HCT116 (cell line): ENCODE results near the gene KIF26B. TPM values are rescaled to one million over a fixed set of nuclear protein-coding genes. Genes with fewer than 3 reads are reported as not detected.

Experiments used
- ATAC-seq: fragments of 200-7000 bp; cut with Tn5 transposase; 2 replicates; pipeline ENCODE4 v1.9.1; 2020; ENCODE audit warnings: mild to moderate bottlenecking, moderate library complexity
- BruUV-seq: library from RNA; stranded (reverse); fragments of 400-500 nt; replicated peaks from 2 replicates; lab custom pipeline; 2021; lab: Mats Ljungman, UMichigan
- CTCF ChIA-PET: fragments of 300-600 bp; sonication (Branson Sonifier 250); formaldehyde crosslinking; loops from one replicate; lab custom pipeline; 2021; ENCODE audit warnings: antibody characterized with exemption; lab: Charles Lee
- POLR2A ChIA-PET: fragments of 300-600, 350-600 bp; sonication (Branson Sonifier 250); formaldehyde crosslinking; loops from one replicate; lab custom pipeline; 2021; ENCODE audit warnings: antibody characterized with exemption; lab: Charles Lee
- RAD21 ChIA-PET, 2 experiments: fragments of 300-600 bp; sonication (Branson Sonifier 250); formaldehyde crosslinking; loops; one replicate each; lab custom pipeline; 2023; ENCODE audit warnings: low total read pairs in 2 of 2; ENCODE audit not compliant: uncharacterized antibody in 2 of 2, unreplicated experiment in 2 of 2, low non-redundant PET in 1 of 2; lab: Charles Lee
- DNase-seq: peaks from one replicate; pipeline ENCODE4 v3.0.0-alpha.2; 2010; ENCODE audit warnings: low read depth, low spot score
- H2AFZ ChIP-seq: fragments of 200-600 bp; shearing (Covaris generic), sonication (generic); 2 replicates; pipeline ENCODE4 v1.6.1; 2017; ENCODE audit warnings: low read depth, mixed run types, mixed read lengths, antibody characterized with exemption, low read length; ENCODE audit not compliant: poor library complexity, severe bottlenecking
- H3K27ac ChIP-seq: 2 replicates; pipeline ENCODE4 v1.5.1; 2012; ENCODE audit warnings: low read depth, low read length
- H3K27me3 ChIP-seq: fragments of 200-600 bp; sonication (generic); 2 replicates; pipeline ENCODE4 v1.6.1; 2016; ENCODE audit warnings: mixed run types, low read length, mixed read lengths; ENCODE audit not compliant: insufficient read depth
- H3K36me3 ChIP-seq, 2 experiments: fragments of 200-500 bp in 1 of 2; fragments of 200-600 bp in 1 of 2; sonication (Bioruptor generic) in 1 of 2; sonication (generic) in 1 of 2; 2 replicates each; pipeline versions ENCODE4 v1.5.1 to v1.6.1; 2014 to 2016; ENCODE audit warnings: low read length in 2 of 2, inconsistent platforms in 1 of 2, mixed read lengths in 1 of 2, mixed run types in 1 of 2; ENCODE audit not compliant: insufficient read depth in 2 of 2, control insufficient read depth in 1 of 2
- H3K4me1 ChIP-seq, 2 experiments: fragments of 200-600 bp in 1 of 2; sonication (generic) in 1 of 2; 2 replicates each; pipeline versions ENCODE4 v1.5.1 to v1.6.1; 2012 to 2017; ENCODE audit warnings: low read length in 2 of 2, inconsistent platforms in 1 of 2, mild to moderate bottlenecking in 1 of 2, mixed read lengths in 1 of 2, mixed run types in 1 of 2, moderate library complexity in 1 of 2; ENCODE audit not compliant: insufficient read depth in 2 of 2, control insufficient read depth in 1 of 2
- H3K4me2 ChIP-seq: fragments of 200-600 bp; sonication (generic); 2 replicates; pipeline ENCODE4 v1.6.1; 2017; ENCODE audit warnings: mixed run types, low read length, mixed read lengths
- H3K4me3 ChIP-seq, 2 experiments: fragments of 200-600 bp in 1 of 2; sonication (generic) in 1 of 2; replicated peaks in 1 of 2; 2 replicates each; pipeline ENCODE4 v1.5.1; 2011 to 2016; ENCODE audit warnings: low read length in 2 of 2, control low read depth in 1 of 2, low read depth in 1 of 2, mild to moderate bottlenecking in 1 of 2, mixed read lengths in 1 of 2, mixed run types in 1 of 2
- H3K79me2 ChIP-seq: fragments of 200-600 bp; sonication (generic); 2 replicates; pipeline ENCODE4 v1.6.1; 2017; ENCODE audit warnings: mild to moderate bottlenecking, mixed run types, low read length, moderate library complexity, mixed read lengths; ENCODE audit not compliant: insufficient read depth
- H3K9ac ChIP-seq: fragments of 200-600 bp; sonication (generic); 2 replicates; pipeline ENCODE4 v1.6.1; 2016; ENCODE audit warnings: low read length, mixed read lengths
- H3K9me2 ChIP-seq: fragments of 200-600 bp; sonication (generic), shearing (Covaris generic); 2 replicates; pipeline ENCODE4 v1.6.1; 2017; ENCODE audit warnings: mixed run types, mild to moderate bottlenecking, moderate library complexity; ENCODE audit not compliant: insufficient read depth
- H3K9me3 ChIP-seq, 2 experiments: fragments of 200-500 bp in 1 of 2; fragments of 200-600 bp in 1 of 2; sonication (Bioruptor generic) in 1 of 2; sonication (generic) in 1 of 2; 2 replicates each; pipeline ENCODE4 v1.6.1; 2014 to 2017; ENCODE audit warnings: low read length in 2 of 2, mixed read lengths in 2 of 2, inconsistent platforms in 1 of 2, low read depth in 1 of 2, mild to moderate bottlenecking in 1 of 2, mixed run types in 1 of 2, moderate library complexity in 1 of 2; ENCODE audit not compliant: control insufficient read depth in 1 of 2, insufficient read depth in 1 of 2
- H4K20me1 ChIP-seq: fragments of 200-600 bp; sonication (generic), shearing (Covaris generic); 2 replicates; pipeline ENCODE4 v1.6.1; 2017; ENCODE audit warnings: mixed run types, mild to moderate bottlenecking, moderate library complexity; ENCODE audit not compliant: insufficient read depth
- CBX3 ChIP-seq: IDR thresholded peaks from 2 replicates; pipeline ENCODE4 v1.6.1; 2012; ENCODE audit warnings: low read depth
- EGR1 ChIP-seq: IDR thresholded peaks from 2 replicates; pipeline ENCODE4 v1.6.1; 2012; ENCODE audit warnings: low read depth
- ELF1 ChIP-seq: IDR thresholded peaks from 2 replicates; pipeline ENCODE4 v1.6.1; 2012; ENCODE audit warnings: low read depth, borderline replicate concordance
- EZH2phosphoT487 ChIP-seq: fragments of 200-600 bp; IDR thresholded peaks from 2 replicates; pipeline ENCODE4 v1.6.1; 2018; ENCODE audit warnings: antibody characterized with exemption, borderline replicate concordance
- FOSL1 ChIP-seq: IDR thresholded peaks from 2 replicates; pipeline ENCODE4 v1.6.1; 2012; ENCODE audit warnings: low read depth
- JUND ChIP-seq: IDR thresholded peaks from 2 replicates; pipeline ENCODE4 v1.6.1; 2012
- POLR2A ChIP-seq: IDR thresholded peaks from 2 replicates; pipeline ENCODE4 v1.7.0; 2011; ENCODE audit warnings: borderline replicate concordance; ENCODE audit not compliant: insufficient read depth, insufficient read length; ENCODE audit errors: extremely low read depth
- POLR2AphosphoS5 ChIP-seq: IDR thresholded peaks from 2 replicates; pipeline ENCODE4 v1.6.1; 2011; ENCODE audit warnings: mild to moderate bottlenecking, low read depth, low read length, moderate library complexity
- RAD21 ChIP-seq: IDR thresholded peaks from 2 replicates; pipeline ENCODE4 v1.6.1; 2012; ENCODE audit warnings: low read depth, mild to moderate bottlenecking
- SP1 ChIP-seq: IDR thresholded peaks from 2 replicates; pipeline ENCODE4 v1.6.1; 2012; ENCODE audit warnings: low read depth
- SRF ChIP-seq: IDR thresholded peaks from 2 replicates; pipeline ENCODE4 v1.6.1; 2012; ENCODE audit warnings: low read depth
- YY1 ChIP-seq: IDR thresholded peaks from 2 replicates; pipeline ENCODE4 v1.6.1; 2011; ENCODE audit warnings: low read length, low read depth, moderate library complexity, mild to moderate bottlenecking; ENCODE audit not compliant: insufficient replicate concordance; ENCODE audit errors: extremely low read depth
- ZNF274 ChIP-seq: fragments of 200-500 bp; sonication (Bioruptor generic); IDR thresholded peaks from 2 replicates; pipeline ENCODE4 v1.6.1; 2014; ENCODE audit warnings: mild to moderate bottlenecking, low read depth, low read length, inconsistent platforms
- intact Hi-C: fragments of 100-400 bp; cut with micrococcal nuclease; formaldehyde crosslinking; loops from 2 replicates; pipeline ENCODE4 v1.10.0; 2022
- total RNA-seq: library from RNA; stranded (reverse); gene quantifications from one replicate; pipeline ENCODE4 v1.2.1, GENCODE V29; 2021; ENCODE audit not compliant: unreplicated experiment
- TF ChIP-seq, protein P1 (sequence below): IDR thresholded peaks from 2 replicates; pipeline ENCODE4 v1.6.1; 2011; ENCODE audit warnings: mild to moderate bottlenecking, low read length, moderate library complexity; ENCODE audit not compliant: insufficient replicate concordance; ENCODE audit errors: extremely low read depth
- TF ChIP-seq, protein P2 (sequence below): IDR thresholded peaks from 2 replicates; pipeline ENCODE4 v1.6.1; 2012
- TF ChIP-seq, protein P3 (sequence below): IDR thresholded peaks from 2 replicates; pipeline ENCODE4 v1.6.1; 2012; ENCODE audit warnings: low read depth
- TF ChIP-seq, protein P4 (sequence below), 3 experiments: fragments of 200-600 bp in 1 of 3; sonication (generic) in 1 of 3; IDR thresholded peaks in 2 of 3; conservative IDR thresholded peaks in 1 of 3; 2 replicates each; pipeline ENCODE4 v1.5.1; 2012 to 2017; ENCODE audit warnings: low read depth in 2 of 3, low read length in 2 of 3, antibody characterized with exemption in 1 of 3, borderline replicate concordance in 1 of 3, control low read depth in 1 of 3, mild to moderate bottlenecking in 1 of 3, mixed read lengths in 1 of 3, mixed run types in 1 of 3, moderate library complexity in 1 of 3; ENCODE audit not compliant: insufficient read depth in 1 of 3
- TF ChIP-seq, protein P5 (sequence below): IDR thresholded peaks from 2 replicates; pipeline ENCODE4 v1.6.1; 2012

The KIF26B gene
- total RNA-seq, 1 experiment from 2014 or later = 0.49 TPM

DNA sequence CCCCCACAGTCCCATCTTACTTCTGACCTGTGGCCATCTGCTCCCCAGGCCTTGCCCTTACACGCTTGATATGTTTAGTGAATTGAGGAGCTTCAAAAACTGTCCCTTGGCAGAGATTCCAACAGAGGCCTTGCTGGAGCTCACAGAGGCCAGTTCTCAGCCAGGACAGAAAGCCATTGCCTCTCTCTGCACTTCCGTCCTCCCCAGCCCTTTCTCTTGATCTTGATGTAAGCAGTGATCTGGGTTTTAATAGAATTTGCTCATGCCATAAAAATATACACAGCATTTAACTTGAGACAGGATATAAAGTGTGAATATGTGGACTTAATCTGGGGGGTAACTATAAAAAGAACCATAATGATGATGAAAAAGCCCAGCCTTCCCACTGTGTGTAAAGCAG, 453.5 kb downstream of the KIF26B start:
- Histone ChIP-seq H2AFZ (no peak overlapping the region), H3K4me1 (no peaks in the 10 kb centered on the region), H3K9me3 (no peaks in the 10 kb centered on the region), H3K9me2 (no peaks in the 10 kb centered on the region), H3K9ac (no peak overlapping the region), H3K27ac (no peak overlapping the region), H3K27me3 (peaks cover 8% of the 10 kb centered on the region; the same call in 1 of the 2 replicates), H3K4me2 (no peak overlapping the region), H3K79me2 (no peaks in the 10 kb centered on the region), H4K20me1 (no peaks in the 10 kb centered on the region), H3K4me3 (no peak overlapping the region), H3K36me3 (no peaks in the 10 kb centered on the region)
- ChIA-PET POLR2A (no interaction called here), CTCF (no interaction called here), RAD21 (no interaction called here)
- DNase-seq = no peak
- no peak for ATAC-seq
- BruUV-seq = no TSS peak
- intact Hi-C loops = no loop called here
- no peak for TF ChIP-seq FOSL1
- no peak for TF ChIP-seq CBX3
- no peak for TF ChIP-seq SRF
- TF ChIP-seq, protein P1, sequence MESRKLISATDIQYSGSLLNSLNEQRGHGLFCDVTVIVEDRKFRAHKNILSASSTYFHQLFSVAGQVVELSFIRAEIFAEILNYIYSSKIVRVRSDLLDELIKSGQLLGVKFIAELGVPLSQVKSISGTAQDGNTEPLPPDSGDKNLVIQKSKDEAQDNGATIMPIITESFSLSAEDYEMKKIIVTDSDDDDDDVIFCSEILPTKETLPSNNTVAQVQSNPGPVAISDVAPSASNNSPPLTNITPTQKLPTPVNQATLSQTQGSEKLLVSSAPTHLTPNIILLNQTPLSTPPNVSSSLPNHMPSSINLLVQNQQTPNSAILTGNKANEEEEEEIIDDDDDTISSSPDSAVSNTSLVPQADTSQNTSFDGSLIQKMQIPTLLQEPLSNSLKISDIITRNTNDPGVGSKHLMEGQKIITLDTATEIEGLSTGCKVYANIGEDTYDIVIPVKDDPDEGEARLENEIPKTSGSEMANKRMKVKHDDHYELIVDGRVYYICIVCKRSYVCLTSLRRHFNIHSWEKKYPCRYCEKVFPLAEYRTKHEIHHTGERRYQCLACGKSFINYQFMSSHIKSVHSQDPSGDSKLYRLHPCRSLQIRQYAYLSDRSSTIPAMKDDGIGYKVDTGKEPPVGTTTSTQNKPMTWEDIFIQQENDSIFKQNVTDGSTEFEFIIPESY = no peak
- no peak for TF ChIP-seq POLR2A
- no peak for TF ChIP-seq SP1
- TF ChIP-seq, protein P2, sequence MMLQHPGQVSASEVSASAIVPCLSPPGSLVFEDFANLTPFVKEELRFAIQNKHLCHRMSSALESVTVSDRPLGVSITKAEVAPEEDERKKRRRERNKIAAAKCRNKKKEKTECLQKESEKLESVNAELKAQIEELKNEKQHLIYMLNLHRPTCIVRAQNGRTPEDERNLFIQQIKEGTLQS = no peak
- TF ChIP-seq YY1 = no peak
- no peak for TF ChIP-seq EZH2phosphoT487
- TF ChIP-seq, protein P3, sequence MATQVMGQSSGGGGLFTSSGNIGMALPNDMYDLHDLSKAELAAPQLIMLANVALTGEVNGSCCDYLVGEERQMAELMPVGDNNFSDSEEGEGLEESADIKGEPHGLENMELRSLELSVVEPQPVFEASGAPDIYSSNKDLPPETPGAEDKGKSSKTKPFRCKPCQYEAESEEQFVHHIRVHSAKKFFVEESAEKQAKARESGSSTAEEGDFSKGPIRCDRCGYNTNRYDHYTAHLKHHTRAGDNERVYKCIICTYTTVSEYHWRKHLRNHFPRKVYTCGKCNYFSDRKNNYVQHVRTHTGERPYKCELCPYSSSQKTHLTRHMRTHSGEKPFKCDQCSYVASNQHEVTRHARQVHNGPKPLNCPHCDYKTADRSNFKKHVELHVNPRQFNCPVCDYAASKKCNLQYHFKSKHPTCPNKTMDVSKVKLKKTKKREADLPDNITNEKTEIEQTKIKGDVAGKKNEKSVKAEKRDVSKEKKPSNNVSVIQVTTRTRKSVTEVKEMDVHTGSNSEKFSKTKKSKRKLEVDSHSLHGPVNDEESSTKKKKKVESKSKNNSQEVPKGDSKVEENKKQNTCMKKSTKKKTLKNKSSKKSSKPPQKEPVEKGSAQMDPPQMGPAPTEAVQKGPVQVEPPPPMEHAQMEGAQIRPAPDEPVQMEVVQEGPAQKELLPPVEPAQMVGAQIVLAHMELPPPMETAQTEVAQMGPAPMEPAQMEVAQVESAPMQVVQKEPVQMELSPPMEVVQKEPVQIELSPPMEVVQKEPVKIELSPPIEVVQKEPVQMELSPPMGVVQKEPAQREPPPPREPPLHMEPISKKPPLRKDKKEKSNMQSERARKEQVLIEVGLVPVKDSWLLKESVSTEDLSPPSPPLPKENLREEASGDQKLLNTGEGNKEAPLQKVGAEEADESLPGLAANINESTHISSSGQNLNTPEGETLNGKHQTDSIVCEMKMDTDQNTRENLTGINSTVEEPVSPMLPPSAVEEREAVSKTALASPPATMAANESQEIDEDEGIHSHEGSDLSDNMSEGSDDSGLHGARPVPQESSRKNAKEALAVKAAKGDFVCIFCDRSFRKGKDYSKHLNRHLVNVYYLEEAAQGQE = no peak
- no peak for TF ChIP-seq ELF1
- no peak for TF ChIP-seq EGR1
- no peak for TF ChIP-seq JUND
- no peak for TF ChIP-seq ZNF274
- no peak for TF ChIP-seq POLR2AphosphoS5
- no peak for TF ChIP-seq RAD21
- TF ChIP-seq, protein P4, sequence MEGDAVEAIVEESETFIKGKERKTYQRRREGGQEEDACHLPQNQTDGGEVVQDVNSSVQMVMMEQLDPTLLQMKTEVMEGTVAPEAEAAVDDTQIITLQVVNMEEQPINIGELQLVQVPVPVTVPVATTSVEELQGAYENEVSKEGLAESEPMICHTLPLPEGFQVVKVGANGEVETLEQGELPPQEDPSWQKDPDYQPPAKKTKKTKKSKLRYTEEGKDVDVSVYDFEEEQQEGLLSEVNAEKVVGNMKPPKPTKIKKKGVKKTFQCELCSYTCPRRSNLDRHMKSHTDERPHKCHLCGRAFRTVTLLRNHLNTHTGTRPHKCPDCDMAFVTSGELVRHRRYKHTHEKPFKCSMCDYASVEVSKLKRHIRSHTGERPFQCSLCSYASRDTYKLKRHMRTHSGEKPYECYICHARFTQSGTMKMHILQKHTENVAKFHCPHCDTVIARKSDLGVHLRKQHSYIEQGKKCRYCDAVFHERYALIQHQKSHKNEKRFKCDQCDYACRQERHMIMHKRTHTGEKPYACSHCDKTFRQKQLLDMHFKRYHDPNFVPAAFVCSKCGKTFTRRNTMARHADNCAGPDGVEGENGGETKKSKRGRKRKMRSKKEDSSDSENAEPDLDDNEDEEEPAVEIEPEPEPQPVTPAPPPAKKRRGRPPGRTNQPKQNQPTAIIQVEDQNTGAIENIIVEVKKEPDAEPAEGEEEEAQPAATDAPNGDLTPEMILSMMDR (IDR thresholded peaks at IDR 0.05 in 2 of 3, conservative IDR thresholded peaks at IDR 0.05 in 1 of 3; ENCODE audit: borderline replicate concordance in 1 of 3, insufficient read depth in 1 of 3, low read depth in 2 of 3, low read length in 2 of 3) = no peak
- TF ChIP-seq, protein P5, sequence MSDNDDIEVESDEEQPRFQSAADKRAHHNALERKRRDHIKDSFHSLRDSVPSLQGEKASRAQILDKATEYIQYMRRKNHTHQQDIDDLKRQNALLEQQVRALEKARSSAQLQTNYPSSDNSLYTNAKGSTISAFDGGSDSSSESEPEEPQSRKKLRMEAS = no peak
